GM12878 (cell line): ENCODE results near the gene ZSWIM3. TPM values are rescaled to one million over a fixed set of nuclear protein-coding genes. Genes with fewer than 3 reads are reported as not detected.

Source experiments
- ATAC-seq: fragments of 200-7000 bp; cut with Tn5 transposase; 3 replicates; pipeline ENCODE4 v1.9.1; 2020; ENCODE audit warnings: mild to moderate bottlenecking, moderate library complexity
- BruUV-seq: library from RNA; stranded (reverse); fragments of 400-500 nt; replicated peaks from 2 replicates; lab custom pipeline; 2021; lab: Mats Ljungman, UMichigan
- CTCF ChIA-PET: fragments of 300-600 bp; sonication (Branson Sonifier 250); formaldehyde crosslinking; extraction: SDS; loops from one replicate; lab custom pipeline; 2021; ENCODE audit warnings: inconsistent platforms; lab: Yijun Ruan, JAX
- POLR2A ChIA-PET: fragments of 350-600 bp; formaldehyde crosslinking; extraction: SDS; loops from one replicate; lab custom pipeline; 2021; ENCODE audit warnings: inconsistent platforms; lab: Charles Lee
- RAD21 ChIA-PET: fragments of 300-600 bp; sonication (Branson Sonifier 250); formaldehyde crosslinking; loops from one replicate; lab custom pipeline; 2023; ENCODE audit warnings: antibody characterized with exemption; ENCODE audit not compliant: unreplicated experiment; lab: Charles Lee
- SMC1A ChIA-PET: fragments of 300-600 bp; sonication (Branson Sonifier 250); formaldehyde crosslinking; loops from one replicate; lab custom pipeline; 2023; ENCODE audit not compliant: unreplicated experiment, uncharacterized antibody; lab: Charles Lee
- DNase-seq: peaks from one replicate; pipeline ENCODE4 v3.0.0-alpha.2; 2011; ENCODE audit warnings: low read depth, low spot score
- FAIRE-seq: peaks from 3 replicates; lab custom pipeline; 2011; peaks lifted over from hg19 to GRCh38; lab: Jason Lieb, UNC
- H2AFZ ChIP-seq: 2 replicates; pipeline ENCODE4 v1.6.0; 2011; ENCODE audit warnings: low read depth, low read length, control low read depth; ENCODE audit not compliant: control insufficient read depth
- H3K27ac ChIP-seq: 2 replicates; pipeline ENCODE4 v1.5.1; 2011; ENCODE audit warnings: control low read depth; ENCODE audit not compliant: control insufficient read depth, insufficient read depth
- H3K27me3 ChIP-seq, 2 experiments: replicated peaks in 1 of 2; 2 replicates each; pipeline versions ENCODE4 v1.6.0 to v1.6.1; 2011; ENCODE audit warnings: low read length in 1 of 2; ENCODE audit not compliant: control insufficient read depth in 2 of 2, insufficient read depth in 2 of 2
- H3K36me3 ChIP-seq, 2 experiments: 2 replicates each; pipeline ENCODE4 v1.5.1; 2011; ENCODE audit warnings: low read length in 1 of 2; ENCODE audit not compliant: control insufficient read depth in 2 of 2, insufficient read depth in 2 of 2
- H3K4me1 ChIP-seq: 2 replicates; pipeline ENCODE4 v1.6.1; 2011; ENCODE audit warnings: mild to moderate bottlenecking, low read length, moderate library complexity, mixed read lengths; ENCODE audit not compliant: control insufficient read depth, insufficient read depth
- H3K4me2 ChIP-seq: 2 replicates; pipeline ENCODE4 v1.6.0; 2011; ENCODE audit warnings: control low read depth; ENCODE audit not compliant: control insufficient read depth, insufficient read depth
- H3K4me3 ChIP-seq: fragments of 200-600 bp; sonication (generic); 2 replicates; pipeline ENCODE4 v1.5.1; 2016
- H3K79me2 ChIP-seq: 2 replicates; pipeline ENCODE4 v1.6.0; 2011; ENCODE audit warnings: low read length; ENCODE audit not compliant: control insufficient read depth, insufficient read depth
- H3K9ac ChIP-seq: 2 replicates; pipeline ENCODE4 v1.8.0; 2011; ENCODE audit warnings: low read length, control low read depth, mixed read lengths; ENCODE audit not compliant: control insufficient read depth, insufficient read depth
- H3K9me3 ChIP-seq: replicated peaks from 3 replicates; pipeline ENCODE4 v1.5.1; 2011; ENCODE audit warnings: mild to moderate bottlenecking, low read length; ENCODE audit not compliant: control insufficient read depth, insufficient read depth
- H4K20me1 ChIP-seq: 2 replicates; pipeline ENCODE4 v1.6.0; 2011; ENCODE audit not compliant: control insufficient read depth, insufficient read depth
- NFYA ChIP-seq: IDR thresholded peaks from 2 replicates; pipeline ENCODE4 v1.6.1; 2011; ENCODE audit warnings: low read depth, mild to moderate bottlenecking, low read length, improper control_type of control experiment, borderline replicate concordance
- NR2C1 ChIP-seq: fragments of 450-650 bp; IDR thresholded peaks from 2 replicates; pipeline ENCODE4 v1.6.1; 2017; ENCODE audit warnings: antibody characterized with exemption, mild to moderate bottlenecking, moderate library complexity
- POU2F2 ChIP-seq: IDR thresholded peaks from 3 replicates; pipeline ENCODE4 v1.6.1; 2011; ENCODE audit warnings: low read depth, mild to moderate bottlenecking, low read length, borderline replicate concordance
- RBBP5 ChIP-seq: fragments of 200-600 bp; sonication (generic); conservative IDR thresholded peaks from 2 replicates; pipeline ENCODE4 v1.6.1; 2016
- SMC3 ChIP-seq: IDR thresholded peaks from 2 replicates; pipeline ENCODE4 v1.6.1; 2011; ENCODE audit warnings: low read length, improper control_type of control experiment, borderline replicate concordance
- TBL1XR1 ChIP-seq: IDR thresholded peaks from 2 replicates; pipeline ENCODE4 v1.6.1; 2012; ENCODE audit warnings: low read depth, low read length, improper control_type of control experiment
- ZNF274 ChIP-seq: IDR thresholded peaks from one replicate; pipeline ENCODE4 v1.8.0; 2011; ENCODE audit not compliant: insufficient read length, insufficient read depth
- WGBS: methylation state at CpG from one replicate; pipeline ENCODE4 v1.1.6; 2016; ENCODE audit warnings: low lambda C conversion rate; ENCODE audit not compliant: insufficient replicate concordance, insufficient coverage; ENCODE audit errors: missing lambda C conversion rate; 5-methylcytosine and 5-hydroxymethylcytosine counted together
- in situ Hi-C: fragments of 300-500 bp; cut with MboI; formaldehyde crosslinking; loops from 9 replicates; pipeline ENCODE4 v1.14.3; 2018; ENCODE audit warnings: mixed read lengths
- intact Hi-C: fragments of 100-400 bp; cut with micrococcal nuclease; formaldehyde crosslinking; loops from one replicate; pipeline ENCODE4 v1.14.2; 2022; ENCODE audit not compliant: unreplicated experiment
- polyA plus RNA-seq, 11 experiments: library from polyadenylated mRNA; depleted of rRNA in 4 of 11; unstranded in 6 of 11; stranded (reverse) in 5 of 11; fragments of >200 nt; fragmentation: Nextera tagmentation in 4 of 11; fragmentation: Illumina TruSeq in 1 of 11; extraction: Ambion mirVana in 4 of 11; extraction: Trizol in 1 of 11; gene quantifications; 1 replicate in 1 of 11; 2 replicates in 10 of 11; pipeline versions ENCODE4 v1.2.1 to v1.2.3, GENCODE V29; 2011 to 2016; ENCODE audit warnings: inconsistent platforms in 2 of 11, missing spikeins in 2 of 11, low read depth in 1 of 11
- total RNA-seq, 4 experiments: library from RNA; depleted of rRNA in 3 of 4; stranded (reverse); fragments of >200 nt in 3 of 4; fragmentation: Illumina TruSeq in 1 of 4; extraction: Trizol in 1 of 4; gene quantifications; 2 replicates each; pipeline versions ENCODE4 v1.2.1 to v1.2.3, GENCODE V29; 2013 to 2021
- TF ChIP-seq, protein P1 (sequence below): IDR thresholded peaks from 2 replicates; pipeline ENCODE4 v1.6.1; 2012; ENCODE audit warnings: mild to moderate bottlenecking, low read depth, low read length
- TF ChIP-seq, protein P2 (sequence below): fragments of 450-650 bp; IDR thresholded peaks from 2 replicates; pipeline ENCODE4 v1.6.1; 2016; ENCODE audit warnings: mild to moderate bottlenecking, moderate library complexity, borderline replicate concordance
- TF ChIP-seq, protein P3 (sequence below): IDR thresholded peaks from 2 replicates; pipeline ENCODE4 v1.6.1; 2012; ENCODE audit warnings: low read depth, low read length, improper control_type of control experiment
- TF ChIP-seq, protein P4 (sequence below): fragments of 450-650 bp; formaldehyde crosslinking; IDR thresholded peaks from 2 replicates; pipeline ENCODE4 v1.4.0; 2020; ENCODE audit warnings: mild to moderate bottlenecking, moderate library complexity

Gene ZSWIM3
- total and polyA plus RNA-seq, 10 of the 15 experiments (the other 5 are each of a cell fraction or from before 2014, with no cell fraction given) = 1.6 to 5.1 (median 4.2) TPM

DNA sequence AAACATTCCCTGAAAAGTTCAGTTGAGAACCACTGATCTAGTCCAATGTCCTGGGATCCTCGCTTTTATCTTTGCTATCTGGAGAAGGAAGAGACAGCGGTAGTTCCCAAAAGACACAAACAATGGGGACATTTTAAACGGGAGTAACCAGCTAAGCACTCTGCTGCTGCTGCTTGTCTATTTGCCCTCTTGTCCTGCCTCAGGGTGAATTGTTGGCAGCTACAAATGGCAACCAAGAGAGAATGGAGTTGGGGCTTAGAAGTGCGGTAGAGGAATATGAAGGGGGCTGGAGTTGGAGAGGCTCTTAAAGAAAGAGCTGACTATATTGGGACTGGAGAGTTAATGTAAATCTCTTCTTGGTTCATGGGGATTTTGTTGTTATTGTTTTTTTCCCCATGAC, 17.2 kb downstream of the ZSWIM3 start:
- no peak for ATAC-seq
- no peaks in the 10 kb centered on the region for H3K79me2 ChIP-seq
- in situ Hi-C loops = no loop called here
- intact Hi-C loops = no loop called here
- ChIA-PET SMC1A (no interaction called here), CTCF (interaction anchor here (0.6 to 0.8 kb wide), 2 partner anchors 9 to 81 kb away, joined by 3 read pairs; no protein-coding TSS in a partner anchor), RAD21 (no interaction called here), POLR2A (no interaction called here)
- H4K20me1 ChIP-seq = no peaks in the 10 kb centered on the region
- H3K36me3 ChIP-seq = peaks cover 2 to 3% of the 10 kb centered on the region in 2 experiments; a peak in 1 of 4 replicates
- H3K9me3 ChIP-seq = no peaks in the 10 kb centered on the region
- no TSS peak for BruUV-seq
- no peak overlapping the region for H3K4me3 ChIP-seq
- H3K9ac ChIP-seq = no peak overlapping the region
- 86% methylated on average over 4 of the region's 4 CpGs for WGBS
- H3K27ac ChIP-seq = no peak overlapping the region
- H2AFZ ChIP-seq = no peak overlapping the region
- H3K27me3 ChIP-seq = no peaks in the 10 kb centered on the region
- H3K4me2 ChIP-seq = no peak overlapping the region
- FAIRE-seq = no peak
- H3K4me1 ChIP-seq = no peaks in the 10 kb centered on the region
- no peak for DNase-seq
- TF ChIP-seq, protein P1, sequence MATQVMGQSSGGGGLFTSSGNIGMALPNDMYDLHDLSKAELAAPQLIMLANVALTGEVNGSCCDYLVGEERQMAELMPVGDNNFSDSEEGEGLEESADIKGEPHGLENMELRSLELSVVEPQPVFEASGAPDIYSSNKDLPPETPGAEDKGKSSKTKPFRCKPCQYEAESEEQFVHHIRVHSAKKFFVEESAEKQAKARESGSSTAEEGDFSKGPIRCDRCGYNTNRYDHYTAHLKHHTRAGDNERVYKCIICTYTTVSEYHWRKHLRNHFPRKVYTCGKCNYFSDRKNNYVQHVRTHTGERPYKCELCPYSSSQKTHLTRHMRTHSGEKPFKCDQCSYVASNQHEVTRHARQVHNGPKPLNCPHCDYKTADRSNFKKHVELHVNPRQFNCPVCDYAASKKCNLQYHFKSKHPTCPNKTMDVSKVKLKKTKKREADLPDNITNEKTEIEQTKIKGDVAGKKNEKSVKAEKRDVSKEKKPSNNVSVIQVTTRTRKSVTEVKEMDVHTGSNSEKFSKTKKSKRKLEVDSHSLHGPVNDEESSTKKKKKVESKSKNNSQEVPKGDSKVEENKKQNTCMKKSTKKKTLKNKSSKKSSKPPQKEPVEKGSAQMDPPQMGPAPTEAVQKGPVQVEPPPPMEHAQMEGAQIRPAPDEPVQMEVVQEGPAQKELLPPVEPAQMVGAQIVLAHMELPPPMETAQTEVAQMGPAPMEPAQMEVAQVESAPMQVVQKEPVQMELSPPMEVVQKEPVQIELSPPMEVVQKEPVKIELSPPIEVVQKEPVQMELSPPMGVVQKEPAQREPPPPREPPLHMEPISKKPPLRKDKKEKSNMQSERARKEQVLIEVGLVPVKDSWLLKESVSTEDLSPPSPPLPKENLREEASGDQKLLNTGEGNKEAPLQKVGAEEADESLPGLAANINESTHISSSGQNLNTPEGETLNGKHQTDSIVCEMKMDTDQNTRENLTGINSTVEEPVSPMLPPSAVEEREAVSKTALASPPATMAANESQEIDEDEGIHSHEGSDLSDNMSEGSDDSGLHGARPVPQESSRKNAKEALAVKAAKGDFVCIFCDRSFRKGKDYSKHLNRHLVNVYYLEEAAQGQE = no peak
- TF ChIP-seq TBL1XR1 (no peak), POU2F2 (no peak), NR2C1 (no peak), NFYA (no peak), SMC3 (no peak), ZNF274 (no peak), RBBP5 (no peak)
- TF ChIP-seq, protein P2, sequence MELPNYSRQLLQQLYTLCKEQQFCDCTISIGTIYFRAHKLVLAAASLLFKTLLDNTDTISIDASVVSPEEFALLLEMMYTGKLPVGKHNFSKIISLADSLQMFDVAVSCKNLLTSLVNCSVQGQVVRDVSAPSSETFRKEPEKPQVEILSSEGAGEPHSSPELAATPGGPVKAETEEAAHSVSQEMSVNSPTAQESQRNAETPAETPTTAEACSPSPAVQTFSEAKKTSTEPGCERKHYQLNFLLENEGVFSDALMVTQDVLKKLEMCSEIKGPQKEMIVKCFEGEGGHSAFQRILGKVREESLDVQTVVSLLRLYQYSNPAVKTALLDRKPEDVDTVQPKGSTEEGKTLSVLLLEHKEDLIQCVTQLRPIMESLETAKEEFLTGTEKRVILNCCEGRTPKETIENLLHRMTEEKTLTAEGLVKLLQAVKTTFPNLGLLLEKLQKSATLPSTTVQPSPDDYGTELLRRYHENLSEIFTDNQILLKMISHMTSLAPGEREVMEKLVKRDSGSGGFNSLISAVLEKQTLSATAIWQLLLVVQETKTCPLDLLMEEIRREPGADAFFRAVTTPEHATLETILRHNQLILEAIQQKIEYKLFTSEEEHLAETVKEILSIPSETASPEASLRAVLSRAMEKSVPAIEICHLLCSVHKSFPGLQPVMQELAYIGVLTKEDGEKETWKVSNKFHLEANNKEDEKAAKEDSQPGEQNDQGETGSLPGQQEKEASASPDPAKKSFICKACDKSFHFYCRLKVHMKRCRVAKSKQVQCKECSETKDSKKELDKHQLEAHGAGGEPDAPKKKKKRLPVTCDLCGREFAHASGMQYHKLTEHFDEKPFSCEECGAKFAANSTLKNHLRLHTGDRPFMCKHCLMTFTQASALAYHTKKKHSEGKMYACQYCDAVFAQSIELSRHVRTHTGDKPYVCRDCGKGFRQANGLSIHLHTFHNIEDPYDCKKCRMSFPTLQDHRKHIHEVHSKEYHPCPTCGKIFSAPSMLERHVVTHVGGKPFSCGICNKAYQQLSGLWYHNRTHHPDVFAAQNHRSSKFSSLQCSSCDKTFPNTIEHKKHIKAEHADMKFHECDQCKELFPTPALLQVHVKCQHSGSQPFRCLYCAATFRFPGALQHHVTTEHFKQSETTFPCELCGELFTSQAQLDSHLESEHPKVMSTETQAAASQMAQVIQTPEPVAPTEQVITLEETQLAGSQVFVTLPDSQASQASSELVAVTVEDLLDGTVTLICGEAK = no peak
- TF ChIP-seq, protein P3, sequence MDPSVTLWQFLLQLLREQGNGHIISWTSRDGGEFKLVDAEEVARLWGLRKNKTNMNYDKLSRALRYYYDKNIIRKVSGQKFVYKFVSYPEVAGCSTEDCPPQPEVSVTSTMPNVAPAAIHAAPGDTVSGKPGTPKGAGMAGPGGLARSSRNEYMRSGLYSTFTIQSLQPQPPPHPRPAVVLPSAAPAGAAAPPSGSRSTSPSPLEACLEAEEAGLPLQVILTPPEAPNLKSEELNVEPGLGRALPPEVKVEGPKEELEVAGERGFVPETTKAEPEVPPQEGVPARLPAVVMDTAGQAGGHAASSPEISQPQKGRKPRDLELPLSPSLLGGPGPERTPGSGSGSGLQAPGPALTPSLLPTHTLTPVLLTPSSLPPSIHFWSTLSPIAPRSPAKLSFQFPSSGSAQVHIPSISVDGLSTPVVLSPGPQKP = no peak
- TF ChIP-seq, protein P4, sequence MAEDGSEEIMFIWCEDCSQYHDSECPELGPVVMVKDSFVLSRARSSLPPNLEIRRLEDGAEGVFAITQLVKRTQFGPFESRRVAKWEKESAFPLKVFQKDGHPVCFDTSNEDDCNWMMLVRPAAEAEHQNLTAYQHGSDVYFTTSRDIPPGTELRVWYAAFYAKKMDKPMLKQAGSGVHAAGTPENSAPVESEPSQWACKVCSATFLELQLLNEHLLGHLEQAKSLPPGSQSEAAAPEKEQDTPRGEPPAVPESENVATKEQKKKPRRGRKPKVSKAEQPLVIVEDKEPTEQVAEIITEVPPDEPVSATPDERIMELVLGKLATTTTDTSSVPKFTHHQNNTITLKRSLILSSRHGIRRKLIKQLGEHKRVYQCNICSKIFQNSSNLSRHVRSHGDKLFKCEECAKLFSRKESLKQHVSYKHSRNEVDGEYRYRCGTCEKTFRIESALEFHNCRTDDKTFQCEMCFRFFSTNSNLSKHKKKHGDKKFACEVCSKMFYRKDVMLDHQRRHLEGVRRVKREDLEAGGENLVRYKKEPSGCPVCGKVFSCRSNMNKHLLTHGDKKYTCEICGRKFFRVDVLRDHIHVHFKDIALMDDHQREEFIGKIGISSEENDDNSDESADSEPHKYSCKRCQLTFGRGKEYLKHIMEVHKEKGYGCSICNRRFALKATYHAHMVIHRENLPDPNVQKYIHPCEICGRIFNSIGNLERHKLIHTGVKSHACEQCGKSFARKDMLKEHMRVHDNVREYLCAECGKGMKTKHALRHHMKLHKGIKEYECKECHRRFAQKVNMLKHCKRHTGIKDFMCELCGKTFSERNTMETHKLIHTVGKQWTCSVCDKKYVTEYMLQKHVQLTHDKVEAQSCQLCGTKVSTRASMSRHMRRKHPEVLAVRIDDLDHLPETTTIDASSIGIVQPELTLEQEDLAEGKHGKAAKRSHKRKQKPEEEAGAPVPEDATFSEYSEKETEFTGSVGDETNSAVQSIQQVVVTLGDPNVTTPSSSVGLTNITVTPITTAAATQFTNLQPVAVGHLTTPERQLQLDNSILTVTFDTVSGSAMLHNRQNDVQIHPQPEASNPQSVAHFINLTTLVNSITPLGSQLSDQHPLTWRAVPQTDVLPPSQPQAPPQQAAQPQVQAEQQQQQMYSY (CRISPR knock-in tag) = no peak
